GM12878 (cell line): ENCODE results near the gene RAPGEF4.

Experiments
- CTCF ChIP-seq, 3 experiments: IDR thresholded peaks in 2 of 3; conservative IDR thresholded peaks in 1 of 3; 2 replicates each; pipeline ENCODE4 v1.5.1; 2011; ENCODE audit warnings: low read depth in 3 of 3, low read length in 3 of 3, mild to moderate bottlenecking in 3 of 3, control low read depth in 2 of 3, moderate library complexity in 2 of 3, inconsistent platforms in 1 of 3, mixed read lengths in 1 of 3; ENCODE audit not compliant: control insufficient read depth in 2 of 3, insufficient read depth in 1 of 3; ENCODE audit errors: extremely low read depth in 1 of 3
- FOXM1 ChIP-seq: IDR thresholded peaks from 2 replicates; pipeline ENCODE4 v1.6.1; 2012; ENCODE audit warnings: low read depth, mild to moderate bottlenecking, inconsistent platforms, low read length, moderate library complexity
- MYB ChIP-seq: fragments of 150-350 bp; IDR thresholded peaks from 2 replicates; pipeline ENCODE4 v1.6.1; 2014; ENCODE audit warnings: mild to moderate bottlenecking, low read depth, low read length, borderline replicate concordance
- NFYB ChIP-seq: IDR thresholded peaks from 2 replicates; pipeline ENCODE4 v1.6.1; 2011; ENCODE audit warnings: low read depth, mild to moderate bottlenecking, low read length, improper control_type of control experiment, moderate library complexity; ENCODE audit not compliant: insufficient read depth
- NKRF ChIP-seq: fragments of 450-650 bp; conservative IDR thresholded peaks from 2 replicates; pipeline ENCODE4 v1.6.1; 2017; ENCODE audit warnings: mild to moderate bottlenecking, moderate library complexity
- POLR2A ChIP-seq: IDR thresholded peaks from 2 replicates; pipeline ENCODE4 v1.6.1; 2011; ENCODE audit warnings: low read depth, mild to moderate bottlenecking, low read length
- RAD21 ChIP-seq: IDR thresholded peaks from 2 replicates; pipeline ENCODE4 v1.6.1; 2011; ENCODE audit warnings: mild to moderate bottlenecking, low read depth, low read length, moderate library complexity; ENCODE audit not compliant: insufficient read depth
- STAT1 ChIP-seq: fragments of 450-650 bp; conservative IDR thresholded peaks from 2 replicates; pipeline ENCODE4 v1.6.1; 2014; ENCODE audit warnings: antibody characterized with exemption, mild to moderate bottlenecking
- TCF12 ChIP-seq: IDR thresholded peaks from 2 replicates; pipeline ENCODE4 v1.6.1; 2011; ENCODE audit warnings: low read depth, mild to moderate bottlenecking, low read length
- ZZZ3 ChIP-seq: IDR thresholded peaks from 2 replicates; pipeline ENCODE4 v1.6.1; 2011; ENCODE audit warnings: low read depth; ENCODE audit not compliant: control insufficient read depth, insufficient read length

DNA sequence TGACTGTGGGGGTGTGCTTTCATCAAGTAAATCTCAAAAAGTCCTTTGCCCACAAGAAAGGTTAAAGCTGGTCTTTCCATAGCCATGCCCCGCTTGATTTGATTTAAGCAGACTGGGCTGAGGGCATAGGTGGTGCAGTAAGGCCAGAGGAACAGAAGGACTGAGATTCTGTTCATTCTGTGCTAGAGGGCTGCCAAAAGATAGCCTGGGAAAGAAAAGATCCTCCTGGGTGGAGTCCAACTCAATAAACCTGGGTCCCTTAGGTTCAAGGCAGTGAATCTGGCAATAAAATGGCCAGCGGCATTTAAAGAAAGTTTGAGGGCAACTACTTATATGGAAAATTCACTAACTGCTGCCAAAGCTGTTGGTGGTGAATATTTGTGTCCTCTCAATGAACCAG, 280.8 kb downstream of the RAPGEF4 start:
- TF ChIP-seq RAD21 (no peak), TCF12 (no peak), CTCF (IDR thresholded peaks at IDR 0.05 in 2 of 3, conservative IDR thresholded peaks at IDR 0.05 in 1 of 3; ENCODE audit: control insufficient read depth in 2 of 3, extremely low read depth in 1 of 3, insufficient read depth in 1 of 3, low read depth in 3 of 3, low read length in 3 of 3) (no peak), NKRF (no peak), POLR2A (no peak), MYB (no peak), NFYB (no peak), STAT1 (no peak), ZZZ3 (no peak), FOXM1 (no peak)
